ENCODE data around the gene KIAA0319L.
A peak's percentile ranks its signal among the peaks of the same experiment; 100 is the strongest.

Gene KIAA0319L

GRCh38 chr1:35559317-35559944, 2.2 kb upstream of the KIAA0319L start:
- Histone ChIP-seq H3K18ac (ENCODE audit: low read depth in 1 of 2, low read length in 2 of 2) (no peak overlapping the region), H2BK12ac (ENCODE audit: low read length in 2 of 2) (no peak overlapping the region), H3K79me1 (replicated peaks; ENCODE audit: low read length, poor library complexity, severe bottlenecking) (peaks cover 30% of the 10 kb centered on the region), H3K4me1 (ENCODE audit: control insufficient read depth, insufficient read depth, low read depth, low read length) (peaks cover 26% of the 10 kb centered on the region), H3K4ac (ENCODE audit: low read depth in 1 of 2, low read length in 2 of 2) (no peak overlapping the region), H2BK15ac (ENCODE audit: low read depth, poor library complexity, severe bottlenecking) (no peak overlapping the region), H3K14ac (ENCODE audit: low read length in 2 of 2) (no peak overlapping the region), H3K23ac (ENCODE audit: low read length in 2 of 2) (no peak overlapping the region), H3K9me3 (ENCODE audit: control insufficient read depth, low read length) (no peaks in the 10 kb centered on the region), H3K9ac (ENCODE audit: low read length) (peak overlapping the region; percentile 26), H3K27ac (ENCODE audit: low read length, poor library complexity, severe bottlenecking) (no peak overlapping the region), H3K27me3 (ENCODE audit: control insufficient read depth in 1 of 2, insufficient read depth in 1 of 2, low read length in 2 of 2) (no peaks in the 10 kb centered on the region), H3K4me2 (ENCODE audit: low read length, poor library complexity, severe bottlenecking) (no peak overlapping the region), H4K91ac (ENCODE audit: low read length) (no peak overlapping the region), H2AFZ (ENCODE audit: low read depth, low read length) (no peak overlapping the region), H4K8ac (ENCODE audit: low read length) (no peak overlapping the region), H2AK5ac (ENCODE audit: low read length, severe bottlenecking) (no peak overlapping the region), H2BK5ac (ENCODE audit: low read depth, low read length, poor library complexity, severe bottlenecking) (no peak overlapping the region), H3K4me3 (ENCODE audit: insufficient read depth in 1 of 2, low read depth in 1 of 2, low read length in 2 of 2) (peak overlapping the region in 1 of 2 experiments; percentile 96), H2BK120ac (ENCODE audit: low read depth, low read length) (no peak overlapping the region), H3K36me3 (ENCODE audit: control insufficient read depth in 1 of 2, insufficient read depth in 2 of 2, low read depth in 1 of 2, low read length in 2 of 2) (peaks cover 41 to 45% of the 10 kb centered on the region in 2 experiments)
- DNase-seq = no peak
- whole genome bisulfite sequencing = 88% methylated on average over 7 of the region's 7 CpGs

DNA sequence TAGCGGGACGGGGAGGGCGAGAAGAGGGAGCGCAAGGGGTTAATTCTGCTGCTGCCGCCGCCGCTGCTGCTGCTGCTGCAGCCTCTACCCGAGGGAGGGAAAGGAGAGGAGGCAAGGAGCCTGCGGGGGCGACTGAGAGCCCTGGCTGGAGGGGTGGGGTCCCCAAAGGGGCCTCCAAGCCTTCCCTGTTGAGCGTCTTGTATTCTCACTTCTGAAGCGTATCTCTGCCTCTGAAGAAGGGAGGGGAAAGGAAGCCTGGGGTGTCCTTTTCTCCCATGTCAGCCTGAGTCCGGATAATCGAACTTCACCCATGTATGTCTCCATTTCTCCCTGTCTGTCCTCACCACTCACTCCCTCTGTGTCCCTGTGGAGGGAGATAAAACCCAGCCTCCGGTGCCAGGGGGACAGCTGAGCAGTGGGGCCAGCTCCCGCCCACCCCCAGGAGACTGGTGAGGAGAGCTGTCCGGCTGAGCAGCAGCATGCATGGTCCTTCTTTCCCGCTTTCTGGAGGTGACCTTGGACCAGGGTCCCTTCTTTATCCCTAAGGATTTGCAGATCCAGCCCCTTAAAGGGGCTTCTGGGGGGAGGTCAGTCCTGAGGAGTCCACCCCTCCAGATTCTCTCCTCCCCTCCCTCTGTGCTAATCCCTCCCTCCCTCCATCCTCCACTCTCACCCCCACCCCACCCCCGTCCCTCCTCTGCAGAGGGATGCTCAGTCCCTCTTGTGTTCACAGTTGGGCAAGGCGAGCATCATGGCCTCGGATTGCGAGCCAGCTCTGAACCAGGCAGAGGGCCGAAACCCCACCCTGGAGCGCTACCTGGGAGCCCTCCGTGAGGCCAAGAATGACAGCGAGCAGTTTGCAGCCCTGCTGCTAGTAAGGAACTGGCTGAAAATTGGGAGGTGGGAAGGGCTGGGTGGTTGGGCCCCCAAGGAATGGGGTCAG, 1.4 kb upstream of the KIAA0319L start:
- Histone ChIP-seq H2BK120ac (ENCODE audit: low read depth, low read length) (no peak overlapping the region), H2BK12ac (ENCODE audit: low read length in 2 of 2) (no peak overlapping the region), H2AK5ac (ENCODE audit: low read length, severe bottlenecking) (no peak overlapping the region), H3K27me3 (ENCODE audit: control insufficient read depth in 1 of 2, insufficient read depth in 1 of 2, low read length in 2 of 2) (no peaks in the 10 kb centered on the region), H3K4me1 (ENCODE audit: control insufficient read depth, insufficient read depth, low read depth, low read length) (peaks cover 26% of the 10 kb centered on the region), H2BK15ac (ENCODE audit: low read depth, poor library complexity, severe bottlenecking) (no peak overlapping the region), H3K36me3 (ENCODE audit: control insufficient read depth in 1 of 2, insufficient read depth in 2 of 2, low read depth in 1 of 2, low read length in 2 of 2) (peaks cover 35 to 43% of the 10 kb centered on the region in 2 experiments), H2AFZ (ENCODE audit: low read depth, low read length) (no peak overlapping the region), H3K18ac (ENCODE audit: low read depth in 1 of 2, low read length in 2 of 2) (no peak overlapping the region), H3K4ac (ENCODE audit: low read depth in 1 of 2, low read length in 2 of 2) (no peak overlapping the region), H4K91ac (ENCODE audit: low read length) (no peak overlapping the region), H3K4me2 (ENCODE audit: low read length, poor library complexity, severe bottlenecking) (peak overlapping the region; percentile 69), H3K9me3 (ENCODE audit: control insufficient read depth, low read length) (no peaks in the 10 kb centered on the region), H4K8ac (ENCODE audit: low read length) (peak overlapping the region; percentile 69), H3K9ac (ENCODE audit: low read length) (peak overlapping the region; percentile 96), H3K27ac (ENCODE audit: low read length, poor library complexity, severe bottlenecking) (no peak overlapping the region), H3K79me1 (replicated peaks; ENCODE audit: low read length, poor library complexity, severe bottlenecking) (peaks cover 28% of the 10 kb centered on the region), H3K4me3 (ENCODE audit: insufficient read depth in 1 of 2, low read depth in 1 of 2, low read length in 2 of 2) (peak overlapping the region; percentile 75 to 96), H3K23ac (ENCODE audit: low read length in 2 of 2) (no peak overlapping the region), H3K14ac (ENCODE audit: low read length in 2 of 2) (peak overlapping the region in 1 of 2 experiments; percentile 84), H2BK5ac (ENCODE audit: low read depth, low read length, poor library complexity, severe bottlenecking) (no peak overlapping the region)
- DNase-seq = no peak
- 28% methylated on average over 25 of the region's 26 CpGs for WGBS

DNA sequence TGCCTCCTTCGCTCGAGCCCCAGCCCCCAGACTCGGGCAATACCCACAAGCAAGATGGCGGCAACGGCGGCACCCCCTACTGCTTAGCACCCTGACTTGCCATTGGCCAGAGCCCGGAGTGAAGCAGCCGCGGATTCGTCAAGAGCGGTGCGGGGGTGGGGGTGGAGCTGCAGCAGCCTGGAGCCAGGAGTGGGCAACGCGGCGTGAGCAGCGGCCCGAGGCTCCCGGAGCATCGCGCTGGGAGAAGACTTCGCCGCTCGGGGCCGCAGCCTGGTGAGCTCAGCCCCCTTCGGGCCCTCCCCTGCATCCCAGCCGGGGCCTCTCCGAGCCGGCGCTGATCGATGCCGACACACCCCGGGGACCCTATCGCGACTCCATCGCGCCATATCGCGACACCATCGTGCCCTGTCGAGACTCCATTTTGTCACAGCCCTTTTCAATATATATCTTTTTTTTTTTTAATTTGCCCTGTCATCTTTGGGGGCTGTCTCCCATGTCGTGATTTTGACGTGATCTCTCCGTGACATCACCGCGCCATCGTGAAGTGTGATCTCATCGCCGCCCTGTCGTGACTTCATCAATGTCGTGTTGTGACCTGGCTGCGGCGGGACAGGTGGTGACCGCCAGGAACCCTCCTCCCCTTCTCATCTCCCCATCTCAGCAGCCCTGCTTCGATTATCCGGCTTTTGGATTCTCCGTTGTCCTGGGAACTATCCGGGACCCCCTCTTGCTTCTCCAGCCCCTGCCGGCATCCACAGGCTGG, 589 bp upstream of the KIAA0319L start, which contains the start of gene NCDN:
Gene NCDN, plus strand, starts transcription at position 189 of the 763 bp plus-strand sequence. Its CDS starts 392 bp downstream, at position 581.
- H2AFZ ChIP-seq (ENCODE audit: low read depth, low read length) = peak within 1 kb of the TSS; percentile 94
- peak within 1 kb of the TSS; percentile 69 for H3K4me2 ChIP-seq (ENCODE audit: low read length, poor library complexity, severe bottlenecking)
- peak within 1 kb of the TSS; percentile 100 for H2BK15ac ChIP-seq (ENCODE audit: low read depth, poor library complexity, severe bottlenecking)
- H2BK12ac ChIP-seq (ENCODE audit: low read length in 2 of 2) = peak within 1 kb of the TSS; percentile 91 to 92
- H2BK120ac ChIP-seq (ENCODE audit: low read depth, low read length) = peak within 1 kb of the TSS; percentile 100
- peak within 1 kb of the TSS; percentile 96 to 97 for H3K4ac ChIP-seq (ENCODE audit: low read depth in 1 of 2, low read length in 2 of 2)
- no peak within 1 kb of the TSS for H2AK5ac ChIP-seq (ENCODE audit: low read length, severe bottlenecking)
- peak within 1 kb of the TSS in 1 of 2 experiments; percentile 98 for H3K14ac ChIP-seq (ENCODE audit: low read length in 2 of 2)
- peaks cover 26% of the 10 kb centered on the region for H3K4me1 ChIP-seq (ENCODE audit: control insufficient read depth, insufficient read depth, low read depth, low read length)
- H3K79me1 ChIP-seq (replicated peaks; ENCODE audit: low read length, poor library complexity, severe bottlenecking) = peaks cover 30% of the 10 kb centered on the region
- peaks cover 30 to 43% of the 10 kb centered on the region in 2 experiments for H3K36me3 ChIP-seq (ENCODE audit: control insufficient read depth in 1 of 2, insufficient read depth in 2 of 2, low read depth in 1 of 2, low read length in 2 of 2)
- peak within 1 kb of the TSS; percentile 96 for H3K9ac ChIP-seq (ENCODE audit: low read length)
- H2BK5ac ChIP-seq (ENCODE audit: low read depth, low read length, poor library complexity, severe bottlenecking) = peak within 1 kb of the TSS; percentile 100
- H3K4me3 ChIP-seq (ENCODE audit: insufficient read depth in 1 of 2, low read depth in 1 of 2, low read length in 2 of 2) = peak within 1 kb of the TSS; percentile 75 to 96
- peak within 1 kb of the TSS; percentile 99 for H4K91ac ChIP-seq (ENCODE audit: low read length)
- peak within 1 kb of the TSS; percentile 100 for H3K18ac ChIP-seq (ENCODE audit: low read depth in 1 of 2, low read length in 2 of 2)
- H3K27me3 ChIP-seq (ENCODE audit: control insufficient read depth in 1 of 2, insufficient read depth in 1 of 2, low read length in 2 of 2) = no peaks in the 10 kb centered on the region
- H3K23ac ChIP-seq (ENCODE audit: low read length in 2 of 2) = peak within 1 kb of the TSS; percentile 90 to 91
- H4K8ac ChIP-seq (ENCODE audit: low read length) = peak within 1 kb of the TSS; percentile 100
- no peaks in the 10 kb centered on the region for H3K9me3 ChIP-seq (ENCODE audit: control insufficient read depth, low read length)
- peak within 1 kb of the TSS; percentile 100 for H3K27ac ChIP-seq (ENCODE audit: low read length, poor library complexity, severe bottlenecking)
- peak; percentile 98 for DNase-seq
- WGBS = under 1% methylated on average over 56 of the region's 58 CpGs

Measured in mesenchymal stem cell (in vitro differentiated cells and primary cell).